OCI-LY1 (cell line): ENCODE data around the gene CFAP91.

Experiments used
- H2AFZ ChIP-seq: fragments of 200-600 bp; sonication (generic), shearing (Covaris generic); 2 replicates; pipeline ENCODE4 v1.6.0; 2014; ENCODE audit warnings: antibody characterized with exemption, mild to moderate bottlenecking, low read length
- H3F3A ChIP-seq: fragments of 200-600 bp; sonication (generic), shearing (Covaris generic); 2 replicates; pipeline ENCODE4 v1.6.0; 2014; ENCODE audit warnings: mild to moderate bottlenecking, antibody characterized with exemption, low read length, moderate library complexity; ENCODE audit not compliant: insufficient read depth
- H3K27ac ChIP-seq: fragments of 200-600 bp; sonication (generic); 2 replicates; pipeline ENCODE4 v1.5.1; 2014; ENCODE audit warnings: low read length, mixed run types, mild to moderate bottlenecking, low read depth; ENCODE audit not compliant: poor library complexity, severe bottlenecking
- H3K27me3 ChIP-seq: fragments of 200-600 bp; sonication (generic); 2 replicates; pipeline ENCODE4 v1.6.0; 2014; ENCODE audit warnings: antibody characterized with exemption, mild to moderate bottlenecking, low read length, moderate library complexity; ENCODE audit not compliant: insufficient read depth
- H3K36me3 ChIP-seq: fragments of 200-600 bp; sonication (generic); 2 replicates; pipeline ENCODE4 v1.6.1; 2014; ENCODE audit warnings: mild to moderate bottlenecking, antibody characterized with exemption, low read length, moderate library complexity, mixed read lengths; ENCODE audit not compliant: insufficient read depth
- H3K4me1 ChIP-seq: fragments of 200-600 bp; sonication (generic); 2 replicates; pipeline ENCODE4 v1.5.1; 2014; ENCODE audit warnings: mild to moderate bottlenecking, low read length, moderate library complexity; ENCODE audit not compliant: insufficient read depth, severe bottlenecking
- H3K4me2 ChIP-seq: fragments of 200-600 bp; sonication (generic), shearing (Covaris generic); 2 replicates; pipeline ENCODE4 v1.6.1; 2014; ENCODE audit warnings: low read length
- H3K4me3 ChIP-seq: fragments of 200-600 bp; sonication (generic); 2 replicates; pipeline ENCODE4 v1.5.1; 2014; ENCODE audit warnings: low read length, low read depth, mild to moderate bottlenecking, mixed read lengths; ENCODE audit not compliant: poor library complexity, severe bottlenecking
- H3K79me2 ChIP-seq: fragments of 200-600 bp; shearing (Covaris generic); 2 replicates; pipeline ENCODE4 v1.6.1; 2016; ENCODE audit warnings: mixed run types, low read length, mixed read lengths; ENCODE audit not compliant: insufficient read depth
- H3K9ac ChIP-seq: fragments of 200-600 bp; sonication (generic), shearing (Covaris generic); 2 replicates; pipeline ENCODE4 v1.6.1; 2014; ENCODE audit warnings: mild to moderate bottlenecking, low read length, mixed read lengths
- H3K9me2 ChIP-seq: fragments of 200-600 bp; sonication (generic), shearing (Covaris generic); 2 replicates; pipeline ENCODE4 v1.6.1; 2014; ENCODE audit warnings: low read depth, mild to moderate bottlenecking, low read length, mixed read lengths
- H3K9me3 ChIP-seq: fragments of 200-600 bp; shearing (Covaris generic); 2 replicates; pipeline ENCODE4 v1.6.1; 2014; ENCODE audit warnings: low read length, mixed read lengths
- H4K20me1 ChIP-seq: fragments of 200-600 bp; sonication (generic), shearing (Covaris generic); 2 replicates; pipeline ENCODE4 v1.6.0; 2016; ENCODE audit warnings: mild to moderate bottlenecking, low read length; ENCODE audit not compliant: insufficient read depth
- CTCF ChIP-seq: fragments of 200-600 bp; sonication (generic), shearing (Covaris generic); IDR thresholded peaks from 2 replicates; pipeline ENCODE4 v1.5.1; 2017; ENCODE audit warnings: mild to moderate bottlenecking, antibody characterized with exemption, low read length, moderate library complexity, mixed read lengths
- EZH2 ChIP-seq: fragments of 200-600 bp; sonication (generic), shearing (Covaris generic); IDR thresholded peaks from 2 replicates; pipeline ENCODE4 v1.8.0; 2017; ENCODE audit warnings: borderline replicate concordance, mixed run types, mild to moderate bottlenecking, antibody characterized with exemption, low read length, moderate library complexity, mixed read lengths

Gene CFAP91

GRCh38 chr3:119672776-119673175, 30.0 kb upstream of the CFAP91 start:
- no peaks in the 10 kb centered on the region for H3F3A ChIP-seq
- H3K4me3 ChIP-seq, result no peak overlapping the region
- H2AFZ ChIP-seq, result no peak overlapping the region
- H3K27ac ChIP-seq, result no peak overlapping the region
- TF ChIP-seq EZH2 (no peak), CTCF (no peak)
- no peak overlapping the region for H3K9ac ChIP-seq
- H3K27me3 ChIP-seq, result no peaks in the 10 kb centered on the region
- peaks cover 14% of the 10 kb centered on the region; the same call in 1 of the 2 replicates for H3K79me2 ChIP-seq
- H3K4me1 ChIP-seq, result peaks cover 16% of the 10 kb centered on the region
- H4K20me1 ChIP-seq, result no peaks in the 10 kb centered on the region
- peaks cover 68% of the 10 kb centered on the region for H3K36me3 ChIP-seq
- H3K9me2 ChIP-seq, result no peaks in the 10 kb centered on the region
- H3K4me2 ChIP-seq, result no peak overlapping the region
- no peaks in the 10 kb centered on the region for H3K9me3 ChIP-seq

- Histone ChIP-seq H3K27me3 (no peaks in the 10 kb centered on the region), H3F3A (no peaks in the 10 kb centered on the region), H3K4me1 (peaks cover 18% of the 10 kb centered on the region), H3K36me3 (peaks cover 63% of the 10 kb centered on the region), H3K9ac (no peak overlapping the region), H3K4me2 (no peak overlapping the region), H4K20me1 (no peaks in the 10 kb centered on the region), H3K4me3 (no peak overlapping the region), H2AFZ (no peak overlapping the region), H3K79me2 (peaks cover 14% of the 10 kb centered on the region; the same call in 1 of the 2 replicates), H3K9me3 (no peaks in the 10 kb centered on the region), H3K27ac (no peak overlapping the region), H3K9me2 (no peaks in the 10 kb centered on the region)
- no peak for TF ChIP-seq EZH2
- TF ChIP-seq CTCF, result no peak
These were observed 28.9 kb upstream of the CFAP91 start for GRCh38 chr3:119673875-119674274.

- Histone ChIP-seq H4K20me1 (no peaks in the 10 kb centered on the region), H3K4me3 (peak overlapping the region; percentile 84), H3F3A (no peaks in the 10 kb centered on the region), H3K9ac (no peak overlapping the region; the same call in 1 of the 2 replicates), H3K4me2 (peak overlapping the region; percentile 91), H3K9me3 (no peaks in the 10 kb centered on the region), H3K4me1 (peaks cover 18% of the 10 kb centered on the region), H3K36me3 (peaks cover 48% of the 10 kb centered on the region), H3K79me2 (peaks cover 14% of the 10 kb centered on the region; the same call in 1 of the 2 replicates), H3K9me2 (no peaks in the 10 kb centered on the region), H3K27me3 (no peaks in the 10 kb centered on the region), H2AFZ (no peak overlapping the region), H3K27ac (no peak overlapping the region)
- TF ChIP-seq CTCF (no peak), EZH2 (no peak)
These were observed 27.5 kb upstream of the CFAP91 start for GRCh38 chr3:119675188-119675874.
